CD1c-positive myeloid dendritic cell (primary cell): ENCODE measurements around the gene RNF111.
"Not testable (repeated sequence)": the region's sequence is repeated elsewhere in the genome, so short reads cannot be mapped to it uniquely, and the experiment has no call there.

ENCODE experiments used
- DNase-seq: peaks from one replicate; pipeline ENCODE4 v3.0.0-alpha.2; 2016; ENCODE audit errors: extremely low spot score

RNF111 gene

DNA sequence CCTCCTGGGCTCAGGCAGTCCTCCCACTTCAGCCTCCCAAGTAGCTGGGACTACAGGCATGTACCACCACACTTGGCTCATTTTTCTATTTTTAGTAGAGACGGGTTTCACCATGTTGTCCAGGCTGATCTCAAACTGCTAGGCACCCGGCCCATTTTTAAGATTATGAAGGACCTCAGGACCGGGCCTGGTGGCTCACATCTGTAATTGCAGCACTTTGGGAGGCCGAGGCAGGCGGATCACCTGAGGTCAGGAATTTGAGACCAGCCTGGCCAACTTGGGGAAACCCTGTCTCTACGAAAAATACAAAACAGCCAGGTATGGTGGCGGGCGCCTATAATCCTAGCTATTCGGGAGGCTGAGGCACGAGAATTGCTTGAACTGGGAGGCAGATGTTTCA is 12.8 kb downstream of the RNF111 start:
- DNase-seq: not testable (repeated sequence)

DNA sequence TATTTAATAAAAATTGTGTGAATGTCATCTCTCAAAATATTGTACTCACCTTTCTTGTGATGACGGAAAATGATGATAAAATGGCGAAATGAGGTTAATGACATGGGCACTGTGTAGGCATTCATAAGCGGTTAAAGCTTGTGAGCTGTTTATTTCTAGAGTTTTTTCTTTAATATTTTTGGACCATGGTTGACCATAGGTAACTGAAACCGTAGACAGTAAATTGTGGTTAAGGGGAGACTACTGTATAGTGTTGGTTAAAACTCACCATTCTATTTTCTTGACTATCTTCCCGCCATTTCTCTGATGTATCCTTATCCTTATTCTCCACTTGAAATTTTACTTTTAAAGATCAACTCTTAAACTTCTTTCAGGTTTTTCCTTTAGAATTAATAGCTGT is 14.5 kb downstream of the RNF111 start:
- DNase-seq: no peak

GRCh38 chr15:59002418-59002859 is 15.0 kb downstream of the RNF111 start:
- DNase-seq: peak; percentile 91

GRCh38 chr15:59005579-59005978 is 18.1 kb downstream of the RNF111 start:
- DNase-seq: peak; percentile 31

DNA sequence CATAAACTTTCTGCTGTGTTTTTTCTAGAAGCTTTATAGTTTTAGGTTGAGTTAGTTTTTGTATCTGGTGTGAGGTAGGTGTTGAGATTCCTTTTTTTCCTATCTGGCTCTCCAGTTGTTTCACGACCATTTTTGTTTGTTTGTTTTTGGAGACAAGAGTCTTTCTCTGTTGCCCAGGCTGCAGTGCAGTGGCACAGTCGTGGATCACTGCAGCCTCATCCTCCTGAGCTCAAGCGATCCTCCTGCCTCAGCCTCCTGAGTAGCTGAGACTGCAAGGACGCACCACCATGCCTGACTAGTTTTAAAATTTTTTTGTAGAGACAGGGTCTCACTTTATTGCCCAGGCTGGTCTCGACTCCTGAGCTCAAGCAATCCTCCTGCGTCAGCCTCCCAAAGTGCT is 20.6 kb downstream of the RNF111 start:
- no peak for DNase-seq

DNA sequence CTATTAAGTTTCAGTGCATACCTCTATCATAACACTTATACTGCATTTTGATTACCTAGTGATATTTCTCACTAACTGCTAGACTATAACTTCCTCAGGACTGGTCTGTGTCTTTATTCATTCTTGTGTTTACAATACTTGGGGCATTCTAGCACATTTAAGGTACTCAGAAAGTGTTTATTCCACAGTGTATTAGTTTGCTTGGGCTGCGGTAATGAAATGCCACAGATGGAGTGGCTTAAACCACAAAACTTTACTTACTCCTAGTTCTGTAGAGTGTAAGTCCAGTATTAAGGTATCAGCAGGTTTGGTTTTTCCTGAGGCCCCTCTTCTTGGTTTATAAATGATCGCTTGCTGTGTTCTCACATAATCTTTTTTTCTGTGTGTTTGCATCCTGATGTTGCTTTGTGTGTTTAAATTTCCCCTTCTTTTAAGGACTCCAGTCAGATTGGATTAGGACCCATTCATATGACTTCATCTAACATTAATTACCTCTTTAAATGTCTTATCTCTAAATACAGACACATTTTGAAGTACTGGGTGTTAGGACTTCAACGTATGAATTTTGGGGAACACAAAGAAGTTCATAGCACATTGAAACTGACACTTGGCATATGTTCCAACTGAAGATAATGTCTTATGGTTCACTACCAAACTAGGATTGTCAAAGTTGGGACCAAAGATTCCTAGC is 23.9 kb downstream of the RNF111 start:
- no peak for DNase-seq

DNA sequence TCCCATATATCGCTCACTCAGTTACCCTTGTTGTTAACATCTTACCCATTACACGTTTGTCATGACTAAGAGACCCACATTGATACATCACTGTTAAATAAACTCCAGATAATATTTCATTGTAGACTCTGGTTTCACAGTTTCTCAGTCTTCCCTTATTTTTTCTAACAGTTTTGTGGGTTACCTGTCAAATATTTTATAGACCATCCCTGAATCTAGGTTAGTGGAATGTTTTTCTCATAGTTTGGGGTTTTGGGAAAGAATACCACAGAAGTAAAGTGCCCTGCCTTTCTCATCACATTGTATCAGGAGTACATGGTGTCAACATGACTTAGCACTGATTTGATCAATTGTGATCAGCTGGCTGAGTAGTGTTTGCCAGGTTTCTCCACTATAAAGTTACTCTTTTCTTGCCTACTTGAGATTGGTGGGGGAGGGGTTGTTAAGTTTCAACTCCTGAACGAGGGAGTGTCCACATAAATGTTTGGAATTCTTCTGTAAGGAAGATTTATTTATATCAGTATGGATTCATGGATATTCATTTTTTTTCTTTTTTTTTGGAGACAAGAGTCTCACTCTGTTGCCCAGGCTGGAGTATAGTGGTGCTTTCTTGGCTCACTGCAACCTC is 25.9 kb downstream of the RNF111 start:
- DNase-seq: no peak

DNA sequence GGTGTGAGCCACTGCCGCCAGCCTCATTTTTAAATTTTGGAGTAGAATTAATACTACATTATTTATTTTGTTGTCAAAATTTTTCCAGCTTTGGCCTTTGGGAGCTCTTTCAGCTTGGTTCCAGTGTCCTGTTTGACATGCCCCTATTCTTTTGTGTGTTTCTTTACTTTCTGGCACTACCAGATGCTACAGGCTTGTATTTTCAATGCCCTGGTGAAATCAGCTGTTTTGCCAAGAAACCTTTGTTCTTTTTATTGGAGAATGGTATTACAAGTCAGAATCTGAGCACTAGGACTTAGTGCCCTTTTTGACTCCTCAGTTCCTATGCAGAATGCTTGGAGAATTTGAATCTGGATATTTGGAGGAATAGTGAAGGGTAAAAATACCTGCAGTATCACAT is 26.6 kb downstream of the RNF111 start:
- DNase-seq: no peak

DNA sequence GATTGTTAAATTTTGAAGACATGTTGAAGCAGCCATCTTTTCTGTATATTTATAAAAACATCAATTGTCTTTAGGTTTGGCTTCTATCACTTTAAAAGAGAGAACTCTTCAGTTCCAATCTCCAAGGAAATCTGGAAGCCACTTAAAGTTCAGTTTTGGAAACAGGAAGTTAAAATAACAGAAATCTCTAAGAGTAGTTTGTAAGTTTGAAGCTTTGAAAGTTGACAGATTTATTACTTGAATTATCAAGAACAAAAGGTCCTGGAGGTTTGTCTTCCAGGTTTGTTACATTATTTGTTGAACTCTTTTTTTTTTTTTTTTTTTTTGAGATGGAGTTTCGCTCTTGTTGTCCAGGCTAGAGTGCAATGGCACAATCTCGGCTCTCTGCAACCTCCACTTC is 30.0 kb downstream of the RNF111 start:
- peak; percentile 19 for DNase-seq

GRCh38 chr15:59018833-59019232 is 31.4 kb downstream of the RNF111 start:
- no peak for DNase-seq

- DNase-seq: no peak
Measured at GRCh38 chr15:59020322-59020721, 32.9 kb downstream of the RNF111 start.

- no peak for DNase-seq
Measured at GRCh38 chr15:59022188-59022587, 34.7 kb downstream of the RNF111 start.

GRCh38 chr15:59026207-59026606 is 38.7 kb downstream of the RNF111 start:
- no peak for DNase-seq

DNA sequence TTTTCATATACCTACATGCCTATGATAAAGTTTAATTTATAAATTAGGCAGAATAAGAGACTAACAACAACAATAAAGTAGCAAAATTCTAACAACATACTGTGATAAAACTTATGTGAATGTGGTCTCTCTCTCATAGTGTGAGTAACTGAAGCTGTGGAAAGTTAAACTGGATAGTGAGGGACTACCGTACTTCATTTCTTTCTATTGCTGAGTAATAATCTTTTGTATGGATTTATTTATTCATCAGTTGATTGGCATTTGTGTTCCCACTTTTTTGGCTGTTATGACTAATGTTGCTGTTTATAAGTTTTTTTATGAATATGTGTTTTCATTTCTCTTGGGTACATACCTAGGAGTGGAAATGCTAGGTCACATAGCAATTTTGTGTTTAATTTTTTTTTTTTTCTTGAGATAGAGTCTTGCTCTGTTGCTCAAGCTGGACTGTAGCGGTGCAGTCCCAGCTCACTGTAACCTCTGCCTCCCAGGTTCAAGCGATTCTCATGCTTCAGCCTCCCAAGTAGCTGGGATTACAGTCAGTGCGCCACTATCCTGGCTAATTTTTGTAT is 41.0 kb downstream of the RNF111 start:
- no peak for DNase-seq

- DNase-seq: no peak
Measured at GRCh38 chr15:59029554-59029953, 42.1 kb downstream of the RNF111 start.

GRCh38 chr15:59035201-59035600 is 47.7 kb downstream of the RNF111 start:
- no peak for DNase-seq

GRCh38 chr15:59039225-59039624 is 51.8 kb downstream of the RNF111 start:
- no peak for DNase-seq

DNA sequence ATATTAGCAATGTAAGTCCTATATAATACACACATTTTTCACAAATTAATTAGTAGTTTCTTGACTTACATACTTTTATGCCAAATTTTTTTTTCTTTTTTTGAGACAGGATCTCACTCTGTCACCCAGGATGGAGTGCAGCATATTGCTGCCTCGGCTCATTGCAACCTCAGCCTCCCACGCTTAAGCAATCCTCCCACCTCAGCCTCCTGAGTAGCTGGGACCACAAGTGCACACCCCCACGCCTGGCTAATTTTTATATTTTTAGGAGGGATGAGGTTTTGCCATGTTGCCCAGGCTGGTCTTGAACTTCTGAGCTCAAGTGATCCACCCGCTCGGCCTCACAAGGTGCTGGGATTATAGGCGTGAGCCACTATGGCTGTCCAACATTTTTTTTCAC is 54.6 kb downstream of the RNF111 start:
- DNase-seq: no peak

DNA sequence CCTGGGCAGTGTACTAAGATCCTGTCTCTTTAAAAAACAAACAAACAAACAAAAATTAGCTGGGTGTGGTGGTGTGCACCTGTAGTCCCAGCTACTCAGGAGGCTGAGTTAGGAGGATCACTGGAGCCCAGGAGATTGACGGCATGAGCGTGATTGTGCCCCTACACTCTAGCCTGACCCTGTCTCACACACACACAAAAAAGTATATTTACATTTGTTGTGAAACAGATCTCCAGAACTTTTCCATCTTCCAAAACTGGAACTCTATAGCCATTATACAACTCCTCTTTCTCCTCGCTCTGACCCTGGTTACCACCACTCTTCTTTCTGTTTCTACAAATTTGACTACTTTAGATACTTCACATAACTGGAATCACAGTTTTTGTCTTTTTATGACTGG is 61.4 kb downstream of the RNF111 start:
- no peak for DNase-seq

- no peak for DNase-seq
Measured at GRCh38 chr15:59051873-59052861, 64.7 kb downstream of the RNF111 start.

DNA sequence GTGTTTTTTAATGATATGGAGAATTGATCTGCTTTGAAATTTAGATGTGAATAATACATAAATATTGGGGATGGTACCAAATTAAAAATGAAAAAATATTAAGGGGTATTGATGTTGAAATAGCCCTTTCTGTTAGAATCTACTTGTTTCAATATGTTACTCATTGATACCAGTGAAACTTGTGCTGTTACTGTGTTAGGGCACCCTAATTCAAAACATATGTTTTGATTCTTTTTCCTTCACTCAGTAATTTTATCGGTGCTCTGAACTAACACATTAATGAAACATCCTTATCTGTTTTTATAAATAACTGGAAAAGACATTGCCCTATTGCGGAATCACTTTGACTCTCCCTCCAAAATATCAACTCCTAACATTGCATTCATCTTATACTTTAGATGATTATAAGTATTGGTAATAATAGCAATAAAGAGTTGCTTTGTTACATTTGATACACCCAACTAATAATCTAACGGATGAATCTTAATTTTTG is 65.5 kb downstream of the RNF111 start:
- DNase-seq: no peak

DNA sequence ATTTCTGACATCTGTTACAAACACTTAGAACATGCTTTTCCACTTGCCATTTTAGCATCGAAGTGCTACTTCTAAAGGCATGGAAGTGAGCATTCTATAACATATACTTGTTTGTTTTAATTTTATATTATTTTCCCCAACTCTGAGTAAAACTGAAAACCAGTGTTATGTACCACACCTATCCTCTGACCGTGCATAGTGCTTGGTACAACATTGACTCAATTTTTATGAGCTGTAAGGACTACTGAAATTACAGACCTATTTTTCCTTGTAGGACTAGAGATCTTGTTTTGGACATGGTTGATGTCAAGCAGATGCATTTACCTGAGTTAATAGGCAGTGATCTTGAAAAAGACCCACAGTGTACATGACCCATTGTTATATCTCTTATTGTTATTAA is 66.0 kb downstream of the RNF111 start:
- no peak for DNase-seq
